ENCODE measurements around the gene TMPRSS12. TPM values are rescaled to one million over a fixed set of nuclear protein-coding genes. Genes with fewer than 3 reads are reported as not detected.
A peak's percentile ranks its signal among the peaks of the same experiment; 100 is the strongest.
"Not testable (repeated sequence)": the region's sequence is repeated elsewhere in the genome, so short reads cannot be mapped to it uniquely, and the experiment has no call there.

TMPRSS12 gene, protein sequence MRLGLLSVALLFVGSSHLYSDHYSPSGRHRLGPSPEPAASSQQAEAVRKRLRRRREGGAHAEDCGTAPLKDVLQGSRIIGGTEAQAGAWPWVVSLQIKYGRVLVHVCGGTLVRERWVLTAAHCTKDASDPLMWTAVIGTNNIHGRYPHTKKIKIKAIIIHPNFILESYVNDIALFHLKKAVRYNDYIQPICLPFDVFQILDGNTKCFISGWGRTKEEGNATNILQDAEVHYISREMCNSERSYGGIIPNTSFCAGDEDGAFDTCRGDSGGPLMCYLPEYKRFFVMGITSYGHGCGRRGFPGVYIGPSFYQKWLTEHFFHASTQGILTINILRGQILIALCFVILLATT
- total RNA-seq (2014; rRNA removed; shearing (Covaris generic)) (not detected in 2 replicates), polyA plus RNA-seq (2016; fragmentation: Nextera tagmentation; extraction: Ambion mirVana) (not detected in 2 replicates)

DNA sequence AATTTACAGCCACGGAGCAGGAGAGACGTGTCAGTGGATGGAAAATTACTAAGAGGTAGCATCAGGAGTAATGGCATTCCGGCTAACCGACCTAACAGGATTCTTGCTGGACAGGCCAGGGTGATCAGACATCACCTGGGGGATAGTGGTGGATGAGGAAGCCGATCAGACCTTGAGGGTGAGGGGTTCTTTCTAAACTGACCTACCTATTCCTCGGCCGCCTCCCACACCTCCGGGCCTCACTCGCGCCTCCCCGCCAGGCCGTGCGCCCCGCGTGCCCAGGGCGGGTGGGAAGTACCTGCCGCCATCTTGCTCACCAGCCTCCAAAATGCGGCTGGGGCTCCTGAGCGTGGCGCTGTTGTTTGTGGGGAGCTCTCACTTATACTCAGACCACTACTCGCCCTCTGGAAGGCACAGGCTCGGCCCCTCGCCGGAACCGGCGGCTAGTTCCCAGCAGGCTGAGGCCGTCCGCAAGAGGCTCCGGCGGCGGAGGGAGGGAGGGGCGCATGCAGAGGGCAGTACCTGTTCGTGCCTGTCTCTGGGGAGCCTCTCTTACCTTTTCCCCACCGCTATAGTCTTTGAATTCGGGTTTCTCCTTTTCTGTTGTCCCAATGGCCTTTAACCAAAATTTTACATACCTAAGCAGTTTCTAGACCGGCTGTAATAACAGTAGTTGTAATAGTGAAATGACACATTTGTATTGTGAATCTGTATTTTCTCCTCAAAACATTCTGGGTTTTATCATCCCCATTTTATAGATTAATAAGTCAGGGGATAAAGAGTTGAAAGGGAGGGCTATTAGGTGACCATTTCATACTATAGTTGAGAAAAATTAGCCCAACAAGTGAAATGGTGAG is at the start of gene TMPRSS12:
Gene TMPRSS12 (plus strand): TSS at position 290 of the 857 bp plus-strand sequence. CDS start 39 bp downstream, at position 329.
- Histone ChIP-seq H3F3A (ENCODE audit: insufficient read depth) (peaks cover 16% of the 10 kb centered on the region; the same call in 1 of the 2 replicates), H3K4me3 (no peak within 1 kb of the TSS), H3K9me3 (ENCODE audit: low read depth) (no peaks in the 10 kb centered on the region), H3K36me3 (ENCODE audit: low read depth) (no peaks in the 10 kb centered on the region), H3K79me2 (ENCODE audit: insufficient read depth) (no peaks in the 10 kb centered on the region), H3K9me2 (ENCODE audit: insufficient read depth) (no peaks in the 10 kb centered on the region), H3K4me1 (ENCODE audit: insufficient read depth) (0 out of 2 replicates have a peak, but pooled peaks cover 7% of the 10 kb centered on the region), H3K9ac (no peak within 1 kb of the TSS), H3K4me2 (ENCODE audit: unreplicated experiment) (no peak within 1 kb of the TSS), H2AFZ (no peak within 1 kb of the TSS), H4K20me1 (ENCODE audit: insufficient read depth) (no peaks in the 10 kb centered on the region), H3K27ac (no peak within 1 kb of the TSS), H3K27me3 (replicated peaks; ENCODE audit: insufficient read depth) (no peaks in the 10 kb centered on the region)
- in situ Hi-C loops (cut with MboI) = no loop called here
- TF ChIP-seq EZH2phosphoT487 (IDR thresholded peaks at IDR 0.05; ENCODE audit: insufficient read depth, low read depth) = no peak
- 46 to 52% methylated on average over 36 of the region's 36 CpGs for WGBS, 2 experiments (ENCODE audit: low coverage in 1 of 2, low lambda C conversion rate in 2 of 2, missing lambda C conversion rate in 2 of 2)
- no peak for DNase-seq

DNA sequence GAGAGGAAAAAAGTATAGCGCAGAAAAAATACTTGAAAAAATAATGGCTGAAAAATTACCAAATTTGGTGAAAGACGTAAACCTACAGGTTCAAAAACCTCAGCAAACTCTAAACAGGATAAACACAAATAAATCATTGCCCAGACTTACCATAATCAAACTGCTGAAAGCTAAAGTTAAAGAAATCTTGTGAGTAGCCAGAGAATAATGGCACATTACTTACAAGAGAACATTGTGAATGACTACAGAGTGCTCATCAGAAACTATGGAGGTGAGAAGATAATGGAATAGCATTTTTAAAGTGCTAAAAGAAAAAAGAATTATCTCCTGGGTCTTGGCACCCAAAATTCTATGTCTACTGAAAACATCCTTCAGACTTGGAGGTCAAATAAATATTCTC is 42.8 kb upstream of the TMPRSS12 start:
- no peaks in the 10 kb centered on the region for H3K27me3 ChIP-seq (replicated peaks; ENCODE audit: insufficient read depth)
- H3K4me1 ChIP-seq (ENCODE audit: insufficient read depth) = no peaks in the 10 kb centered on the region
- TF ChIP-seq EZH2phosphoT487 (IDR thresholded peaks at IDR 0.05; ENCODE audit: insufficient read depth, low read depth) = no peak
- no peak for TF ChIP-seq EZH2 (IDR thresholded peaks at IDR 0.05; ENCODE audit: insufficient read depth, poor library complexity, severe bottlenecking)
- DNase-seq = peak; percentile 38
- H3K27ac ChIP-seq = no peak overlapping the region
- in situ Hi-C loops (cut with MboI) = no loop called here
- no peak overlapping the region for H3K4me2 ChIP-seq (ENCODE audit: unreplicated experiment)
- H3K36me3 ChIP-seq (ENCODE audit: low read depth) = peaks cover 48% of the 10 kb centered on the region
- WGBS, 2 experiments (ENCODE audit: low coverage in 1 of 2, low lambda C conversion rate in 2 of 2, missing lambda C conversion rate in 2 of 2) = 96 to 100% methylated on average over 2 of the region's 2 CpGs
- no peak overlapping the region for H2AFZ ChIP-seq
- H3K4me3 ChIP-seq = no peak overlapping the region
- H3K9me2 ChIP-seq (ENCODE audit: insufficient read depth) = no peaks in the 10 kb centered on the region
- no peaks in the 10 kb centered on the region for H4K20me1 ChIP-seq (ENCODE audit: insufficient read depth)
- H3K9ac ChIP-seq = no peak overlapping the region
- peaks cover 55% of the 10 kb centered on the region for H3K79me2 ChIP-seq (ENCODE audit: insufficient read depth)
- H3F3A ChIP-seq (ENCODE audit: insufficient read depth) = no peaks in the 10 kb centered on the region
- peaks cover 3% of the 10 kb centered on the region for H3K9me3 ChIP-seq (ENCODE audit: low read depth)

DNA sequence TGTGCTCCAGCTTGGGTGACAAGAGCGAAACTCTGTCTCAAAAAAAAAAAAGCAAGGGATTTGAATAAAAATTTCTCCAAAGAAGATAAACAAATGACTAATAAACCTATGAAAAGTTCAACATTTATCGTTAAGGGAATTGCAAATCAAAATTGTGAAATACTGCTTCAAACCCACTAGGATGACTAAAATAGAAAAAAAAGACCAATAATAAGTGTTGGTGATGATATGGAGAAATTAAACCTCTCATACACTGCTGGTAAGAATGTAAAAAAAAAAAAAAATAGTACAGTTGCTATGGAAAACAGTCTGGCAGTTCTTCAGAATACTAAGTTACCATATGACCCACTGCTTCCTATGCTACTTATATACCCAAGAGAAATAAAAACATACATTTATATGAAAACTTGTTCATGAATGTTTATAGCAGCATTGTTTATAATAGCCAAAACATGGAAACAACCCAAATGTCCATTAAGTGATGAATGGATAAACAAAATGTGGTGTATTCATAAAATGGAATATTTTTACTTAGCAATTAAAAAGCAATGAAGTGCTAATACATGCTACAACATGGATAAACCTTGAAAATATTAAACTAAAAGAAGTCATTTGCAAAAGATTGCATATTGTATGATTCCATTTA is 39.4 kb upstream of the TMPRSS12 start:
- Histone ChIP-seq H3K27me3 (replicated peaks; ENCODE audit: insufficient read depth) (no peaks in the 10 kb centered on the region), H3K36me3 (ENCODE audit: low read depth) (peaks cover 27% of the 10 kb centered on the region), H3K79me2 (ENCODE audit: insufficient read depth) (peaks cover 31% of the 10 kb centered on the region), H4K20me1 (ENCODE audit: insufficient read depth) (no peaks in the 10 kb centered on the region), H3K4me2 (ENCODE audit: unreplicated experiment) (no peak overlapping the region), H3K9ac (no peak overlapping the region), H3K9me3 (ENCODE audit: low read depth) (peaks cover 3% of the 10 kb centered on the region), H3K4me3 (no peak overlapping the region), H3K27ac (no peak overlapping the region), H3F3A (ENCODE audit: insufficient read depth) (no peaks in the 10 kb centered on the region), H2AFZ (no peak overlapping the region), H3K4me1 (ENCODE audit: insufficient read depth) (no peaks in the 10 kb centered on the region), H3K9me2 (ENCODE audit: insufficient read depth) (no peaks in the 10 kb centered on the region)
- WGBS, 2 experiments (ENCODE audit: low coverage in 1 of 2, low lambda C conversion rate in 2 of 2, missing lambda C conversion rate in 2 of 2) = 97 to 100% methylated on average over 2 of the region's 2 CpGs
- TF ChIP-seq EZH2phosphoT487 (IDR thresholded peaks at IDR 0.05; ENCODE audit: insufficient read depth, low read depth) = no peak
- in situ Hi-C loops (cut with MboI) = no loop called here
- DNase-seq = no peak

DNA sequence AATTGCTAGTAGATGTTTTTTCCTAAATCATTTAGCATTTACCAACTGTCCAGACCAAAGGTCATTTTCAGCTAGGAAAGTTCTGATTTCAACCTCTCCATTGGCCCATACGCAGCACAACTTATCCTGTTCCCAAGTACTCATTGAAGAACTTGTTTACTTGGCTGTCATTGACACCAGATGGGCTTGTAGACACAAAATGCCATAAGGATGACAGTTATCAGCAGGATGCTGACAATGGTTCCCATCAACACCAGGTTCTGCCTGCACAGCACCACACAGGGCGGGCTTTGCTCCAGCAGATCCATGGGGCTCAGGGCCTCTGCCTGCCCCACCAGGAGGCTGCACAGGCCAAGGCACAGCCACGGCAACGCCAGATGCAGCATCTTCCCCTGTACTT is 36.5 kb upstream of the TMPRSS12 start:
- H3K4me1 ChIP-seq (ENCODE audit: insufficient read depth) = no peaks in the 10 kb centered on the region
- H3F3A ChIP-seq (ENCODE audit: insufficient read depth) = no peaks in the 10 kb centered on the region
- DNase-seq = no peak
- no peak overlapping the region for H2AFZ ChIP-seq
- peaks cover 11% of the 10 kb centered on the region for H3K79me2 ChIP-seq (ENCODE audit: insufficient read depth)
- no peaks in the 10 kb centered on the region for H3K9me2 ChIP-seq (ENCODE audit: insufficient read depth)
- peaks cover 20% of the 10 kb centered on the region for H3K36me3 ChIP-seq (ENCODE audit: low read depth)
- H3K4me2 ChIP-seq (ENCODE audit: unreplicated experiment) = no peak overlapping the region
- TF ChIP-seq EZH2phosphoT487 (IDR thresholded peaks at IDR 0.05; ENCODE audit: insufficient read depth, low read depth) (no peak), EZH2 (IDR thresholded peaks at IDR 0.05; ENCODE audit: insufficient read depth, poor library complexity, severe bottlenecking) (no peak)
- no peaks in the 10 kb centered on the region for H4K20me1 ChIP-seq (ENCODE audit: insufficient read depth)
- no peak overlapping the region for H3K9ac ChIP-seq
- H3K4me3 ChIP-seq = no peak overlapping the region
- H3K27me3 ChIP-seq (replicated peaks; ENCODE audit: insufficient read depth) = no peaks in the 10 kb centered on the region
- H3K9me3 ChIP-seq (ENCODE audit: low read depth) = no peaks in the 10 kb centered on the region
- H3K27ac ChIP-seq = no peak overlapping the region
- 98 to 99% methylated on average over 4 of the region's 4 CpGs for WGBS, 2 experiments (ENCODE audit: low coverage in 1 of 2, low lambda C conversion rate in 2 of 2, missing lambda C conversion rate in 2 of 2)
- in situ Hi-C loops (cut with MboI) = no loop called here

DNA sequence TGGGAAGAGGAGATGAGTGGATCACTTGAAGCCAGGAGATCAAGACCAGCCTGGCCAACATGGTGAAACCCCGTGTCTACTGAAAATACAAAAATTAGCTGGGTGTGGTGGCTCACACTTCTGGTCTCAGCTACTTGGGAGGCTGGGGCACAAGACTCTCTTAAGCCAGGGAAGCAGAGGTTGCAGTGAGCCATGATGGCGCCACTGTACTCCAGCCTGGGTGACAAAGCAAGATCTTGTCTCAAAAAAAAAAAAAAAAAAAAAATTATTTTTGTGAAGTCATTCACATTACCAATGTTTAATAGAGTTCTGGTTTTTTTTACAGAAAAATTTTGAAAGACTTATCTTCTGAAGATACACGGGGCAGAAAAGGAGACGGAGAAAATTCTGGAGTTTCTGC is 33.6 kb upstream of the TMPRSS12 start:
- H3K9me3 ChIP-seq (ENCODE audit: low read depth); H3K27ac ChIP-seq; H4K20me1 ChIP-seq (ENCODE audit: insufficient read depth); in situ Hi-C loops (cut with MboI); H3K9ac ChIP-seq; H3K27me3 ChIP-seq (replicated peaks; ENCODE audit: insufficient read depth); H3F3A ChIP-seq (ENCODE audit: insufficient read depth); DNase-seq; H3K4me3 ChIP-seq; H2AFZ ChIP-seq; H3K4me1 ChIP-seq (ENCODE audit: insufficient read depth); H3K9me2 ChIP-seq (ENCODE audit: insufficient read depth); H3K4me2 ChIP-seq (ENCODE audit: unreplicated experiment); H3K79me2 ChIP-seq (ENCODE audit: insufficient read depth): not testable (repeated sequence)
- WGBS, 2 experiments (ENCODE audit: low coverage in 1 of 2, low lambda C conversion rate in 2 of 2, missing lambda C conversion rate in 2 of 2) = 96 to 99% methylated on average over 4 of the region's 4 CpGs
- peaks cover 29% of the 10 kb centered on the region for H3K36me3 ChIP-seq (ENCODE audit: low read depth)

DNA sequence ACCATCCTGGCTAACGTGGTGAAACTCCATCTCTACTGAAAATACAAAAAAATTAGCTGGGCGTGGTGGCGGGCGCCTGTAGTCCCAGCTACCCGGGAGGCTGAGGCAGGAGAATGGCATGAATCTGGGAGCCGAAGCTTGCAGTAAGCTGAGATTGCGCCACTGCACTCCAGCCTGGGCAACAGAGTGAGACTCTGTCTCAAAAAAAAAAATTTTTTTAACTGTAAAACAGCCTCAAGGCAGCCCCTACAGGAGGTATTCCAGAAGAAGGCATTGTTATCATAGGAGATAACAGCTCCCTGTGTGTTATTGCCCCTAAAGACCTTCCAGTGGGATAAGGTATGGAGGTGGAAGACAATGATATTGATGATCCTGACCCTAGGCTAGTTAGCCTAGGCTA is 27.8 kb upstream of the TMPRSS12 start:
- DNase-seq; H3K27me3 ChIP-seq (replicated peaks; ENCODE audit: insufficient read depth); H3K79me2 ChIP-seq (ENCODE audit: insufficient read depth); H3F3A ChIP-seq (ENCODE audit: insufficient read depth); H3K27ac ChIP-seq; H3K4me2 ChIP-seq (ENCODE audit: unreplicated experiment); H2AFZ ChIP-seq; H3K9ac ChIP-seq; in situ Hi-C loops (cut with MboI); H3K9me2 ChIP-seq (ENCODE audit: insufficient read depth); H3K4me3 ChIP-seq; H4K20me1 ChIP-seq (ENCODE audit: insufficient read depth); H3K4me1 ChIP-seq (ENCODE audit: insufficient read depth); H3K9me3 ChIP-seq (ENCODE audit: low read depth): not testable (repeated sequence)
- WGBS, 2 experiments (ENCODE audit: low coverage in 1 of 2, low lambda C conversion rate in 2 of 2, missing lambda C conversion rate in 2 of 2) = 85 to 89% methylated on average over 7 of the region's 7 CpGs
- peaks cover 38% of the 10 kb centered on the region for H3K36me3 ChIP-seq (ENCODE audit: low read depth)

All from GM23248 (cell line).